GM12874 (cell line): ENCODE measurements around the gene CNOT1.

Experiments used
- TF ChIP-seq, protein P1 (sequence below): IDR thresholded peaks from 2 replicates; pipeline ENCODE4 v1.5.1; 2011; ENCODE audit warnings: low read depth, mild to moderate bottlenecking, control low read depth, low read length, moderate library complexity; ENCODE audit not compliant: insufficient read depth

The CNOT1 gene

DNA sequence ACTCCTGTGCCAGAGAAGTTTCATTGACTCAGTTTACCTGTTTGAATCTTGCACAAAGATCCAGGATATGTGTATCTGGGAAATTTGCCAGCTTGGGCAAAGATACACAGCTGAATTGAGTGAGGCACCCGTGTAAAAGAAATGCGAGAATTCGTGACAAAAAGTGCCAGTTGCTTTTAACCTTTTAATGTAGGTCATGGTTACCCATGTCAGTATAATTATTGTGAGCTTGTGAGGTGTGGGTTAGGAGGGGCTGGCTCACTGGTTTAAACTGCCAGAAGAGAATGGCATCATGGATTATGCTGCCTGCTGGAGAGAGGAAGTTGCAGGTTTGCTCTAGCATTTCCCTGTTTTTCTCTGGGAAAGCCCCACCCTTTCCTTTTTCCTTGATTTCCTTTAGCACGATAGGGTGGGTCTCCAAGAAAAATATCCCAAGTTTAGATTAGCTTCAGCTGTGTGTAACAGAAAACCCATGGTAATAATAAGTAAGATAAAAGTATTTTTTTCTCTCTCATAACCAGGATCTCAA, 154.5 kb downstream of the CNOT1 start:
- TF ChIP-seq, protein P1, sequence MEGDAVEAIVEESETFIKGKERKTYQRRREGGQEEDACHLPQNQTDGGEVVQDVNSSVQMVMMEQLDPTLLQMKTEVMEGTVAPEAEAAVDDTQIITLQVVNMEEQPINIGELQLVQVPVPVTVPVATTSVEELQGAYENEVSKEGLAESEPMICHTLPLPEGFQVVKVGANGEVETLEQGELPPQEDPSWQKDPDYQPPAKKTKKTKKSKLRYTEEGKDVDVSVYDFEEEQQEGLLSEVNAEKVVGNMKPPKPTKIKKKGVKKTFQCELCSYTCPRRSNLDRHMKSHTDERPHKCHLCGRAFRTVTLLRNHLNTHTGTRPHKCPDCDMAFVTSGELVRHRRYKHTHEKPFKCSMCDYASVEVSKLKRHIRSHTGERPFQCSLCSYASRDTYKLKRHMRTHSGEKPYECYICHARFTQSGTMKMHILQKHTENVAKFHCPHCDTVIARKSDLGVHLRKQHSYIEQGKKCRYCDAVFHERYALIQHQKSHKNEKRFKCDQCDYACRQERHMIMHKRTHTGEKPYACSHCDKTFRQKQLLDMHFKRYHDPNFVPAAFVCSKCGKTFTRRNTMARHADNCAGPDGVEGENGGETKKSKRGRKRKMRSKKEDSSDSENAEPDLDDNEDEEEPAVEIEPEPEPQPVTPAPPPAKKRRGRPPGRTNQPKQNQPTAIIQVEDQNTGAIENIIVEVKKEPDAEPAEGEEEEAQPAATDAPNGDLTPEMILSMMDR, result no peak

DNA sequence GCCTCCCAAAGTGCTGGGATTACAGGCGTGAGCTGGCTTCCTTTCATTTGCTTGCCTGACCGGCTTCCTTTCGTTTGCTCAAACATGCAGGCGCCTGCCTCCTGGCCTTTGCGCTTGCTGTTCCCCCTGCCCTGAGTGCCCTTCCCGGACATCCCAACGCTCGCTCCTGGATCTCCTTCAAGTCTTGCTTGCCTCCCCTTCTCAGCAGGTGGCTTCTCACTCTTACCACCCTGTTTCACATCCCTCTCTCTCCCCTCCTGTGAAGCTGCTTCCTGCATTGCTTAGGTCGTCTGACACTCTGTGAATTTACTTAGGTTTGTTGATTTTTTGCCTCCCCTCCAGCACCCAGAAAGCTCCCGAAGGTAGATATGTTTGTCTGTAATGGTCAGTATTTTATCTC, 155.3 kb downstream of the CNOT1 start:
- TF ChIP-seq, protein P1, result no peak

DNA sequence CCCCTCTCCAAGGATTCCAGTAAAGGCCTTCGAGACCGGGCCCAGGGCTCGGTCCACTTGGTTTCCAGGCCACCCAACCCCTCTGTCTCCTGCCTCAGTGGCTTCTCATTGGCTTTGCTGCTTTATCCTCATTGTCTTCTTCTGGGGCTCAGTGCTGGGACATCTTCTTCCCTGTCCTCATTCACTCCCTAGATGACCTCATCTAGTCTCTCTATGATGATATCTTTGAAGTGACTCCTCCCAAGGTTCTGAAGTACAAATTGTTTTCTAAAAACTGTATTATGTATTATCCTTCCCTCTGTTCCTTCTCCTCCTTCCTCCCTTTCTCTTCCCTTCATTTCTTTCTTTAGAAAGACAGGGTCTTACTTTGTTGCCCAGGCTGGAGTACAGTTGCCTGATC, 156.8 kb downstream of the CNOT1 start:
- TF ChIP-seq, protein P1, result no peak

DNA sequence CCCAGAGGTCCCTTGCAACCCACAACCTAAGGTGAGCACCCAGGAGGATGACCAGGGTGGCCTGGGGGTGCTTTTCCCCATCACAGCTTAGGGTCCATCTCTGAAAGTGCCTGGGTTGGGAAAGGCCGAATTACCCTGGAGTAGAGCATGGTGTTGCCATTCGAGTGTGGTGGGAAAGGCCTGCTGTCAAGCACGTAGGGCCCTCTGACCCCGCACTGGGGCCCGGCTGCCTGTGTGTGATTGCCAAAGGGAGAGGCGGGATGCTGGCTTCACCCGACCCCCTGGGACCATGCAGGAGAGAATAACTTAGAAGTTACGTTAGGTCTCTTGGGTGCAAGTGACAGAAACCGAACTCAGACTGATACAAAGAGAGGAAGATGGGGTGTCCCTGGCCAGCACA, 157.4 kb downstream of the CNOT1 start:
- TF ChIP-seq, protein P1, result no peak

DNA sequence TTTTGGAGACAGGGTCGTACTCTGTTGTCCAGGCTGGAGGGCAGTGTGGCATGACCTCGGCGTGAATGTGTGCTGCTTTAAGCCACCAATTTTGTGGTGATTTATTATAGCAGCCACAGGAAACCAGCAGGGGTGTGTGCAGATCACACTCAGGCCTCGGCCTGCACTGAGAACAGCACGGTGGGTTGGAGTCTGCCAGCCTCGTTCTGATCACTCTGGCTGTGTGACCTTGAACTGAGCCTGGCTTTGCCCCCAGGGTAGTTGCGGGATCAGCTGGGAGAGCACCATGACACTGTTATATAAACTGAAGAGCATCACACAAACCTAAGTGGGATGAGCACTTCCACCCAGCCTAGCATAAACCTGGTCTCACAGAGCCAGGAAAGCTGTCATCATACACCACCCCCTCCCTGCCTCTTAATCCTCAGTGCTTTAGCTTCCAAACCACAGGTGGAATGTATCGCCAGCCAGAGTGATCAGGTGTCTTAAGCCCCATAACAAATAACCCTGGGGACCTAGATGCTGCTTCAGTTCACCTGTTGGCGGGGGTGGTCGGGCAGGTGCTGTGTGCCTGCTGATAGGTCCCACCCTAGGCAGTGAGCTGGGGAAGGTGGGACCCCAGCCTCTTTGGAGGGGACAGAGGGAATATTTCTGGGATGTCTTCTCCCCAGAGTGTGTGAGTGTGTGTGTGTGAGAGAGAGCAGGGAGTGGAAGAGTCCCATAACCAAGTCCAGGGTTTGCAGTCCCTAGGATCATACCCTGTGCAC, 158.2 kb downstream of the CNOT1 start:
- TF ChIP-seq, protein P1, result no peak
